WTC11 (cell line): ENCODE measurements around the gene TMEM151B.

ENCODE experiments used
- NFE2L1 ChIP-seq: sonication (generic); formaldehyde crosslinking; IDR thresholded peaks from 2 replicates; pipeline ENCODE4 v1.8.1; 2023; ENCODE audit warnings: missing genetic modification reagents
- TF ChIP-seq, protein P1 (sequence below): fragments of 200-600 bp; IDR thresholded peaks from 2 replicates; pipeline ENCODE4 v1.8.0; 2022; ENCODE audit warnings: antibody characterized with exemption
- TF ChIP-seq, protein P2 (sequence below): sonication (generic); formaldehyde crosslinking; IDR thresholded peaks from 2 replicates; pipeline ENCODE4 v1.8.0; 2022; ENCODE audit warnings: mild to moderate bottlenecking, missing genetic modification reagents
- TF ChIP-seq, protein P3 (sequence below): fragments of 250-450 bp; sonication (Bioruptor Pico); IDR thresholded peaks from 2 replicates; pipeline ENCODE4 v2.1.2; 2022; ENCODE audit warnings: mild to moderate bottlenecking, moderate library complexity
- TF ChIP-seq, protein P4 (sequence below): sonication (generic); formaldehyde crosslinking; IDR thresholded peaks from 2 replicates; pipeline ENCODE4 v1.8.1; 2023; ENCODE audit warnings: mild to moderate bottlenecking, missing genetic modification reagents
- TF ChIP-seq, protein P5 (sequence below): sonication (generic); formaldehyde crosslinking; IDR thresholded peaks from 2 replicates; pipeline ENCODE4 v1.8.1; 2023; ENCODE audit warnings: mild to moderate bottlenecking, missing genetic modification reagents, borderline replicate concordance

DNA sequence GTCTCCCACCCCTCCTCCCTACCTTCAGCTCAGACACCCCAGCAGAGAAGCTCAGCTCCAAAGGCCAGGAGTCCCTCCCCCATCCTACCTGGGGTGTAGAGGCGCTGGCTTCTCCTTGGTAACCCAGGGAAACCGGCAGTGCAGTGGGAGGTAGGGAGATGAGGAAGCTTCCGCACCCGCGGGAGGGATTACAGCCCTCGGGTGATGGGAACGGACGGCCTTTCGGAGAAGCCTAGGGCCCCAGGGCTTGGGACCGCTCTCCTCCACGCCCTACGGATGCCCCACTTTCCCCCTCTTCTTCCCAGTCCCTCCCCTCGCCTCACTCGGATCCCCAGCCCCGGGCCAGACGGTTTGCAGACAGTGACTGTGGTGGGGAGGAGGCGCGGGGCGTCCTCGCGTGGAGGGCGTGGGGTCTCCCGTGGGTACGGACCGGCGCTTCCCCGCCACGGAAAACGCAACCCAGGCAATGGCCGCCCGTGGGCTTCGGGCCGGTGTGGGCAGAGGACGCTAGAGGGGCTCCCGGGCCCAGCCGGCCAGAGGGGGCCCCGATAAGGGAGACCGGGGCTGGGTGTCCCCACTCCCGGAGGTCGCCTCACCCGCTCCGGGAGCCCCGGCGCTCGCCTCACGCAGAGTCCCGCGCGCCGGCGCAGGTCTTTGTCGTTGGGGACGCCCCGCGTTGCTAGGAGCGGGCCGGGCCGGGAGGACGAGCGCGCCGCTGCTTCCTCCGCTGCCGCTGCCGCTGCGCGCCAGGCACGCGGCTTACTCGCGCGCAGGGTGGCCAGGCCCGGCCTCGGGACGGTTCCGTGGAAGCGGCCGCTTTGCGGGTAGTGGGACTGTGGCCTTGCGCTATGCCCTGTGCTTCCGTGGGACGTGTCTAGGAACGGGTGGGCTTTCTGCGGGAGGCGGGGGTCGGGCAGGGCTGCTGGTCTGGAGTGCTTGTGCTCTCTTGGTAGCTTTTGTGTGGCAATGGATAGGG lies 27.1 kb downstream of the TMEM151B start:
- TF ChIP-seq, protein P1, sequence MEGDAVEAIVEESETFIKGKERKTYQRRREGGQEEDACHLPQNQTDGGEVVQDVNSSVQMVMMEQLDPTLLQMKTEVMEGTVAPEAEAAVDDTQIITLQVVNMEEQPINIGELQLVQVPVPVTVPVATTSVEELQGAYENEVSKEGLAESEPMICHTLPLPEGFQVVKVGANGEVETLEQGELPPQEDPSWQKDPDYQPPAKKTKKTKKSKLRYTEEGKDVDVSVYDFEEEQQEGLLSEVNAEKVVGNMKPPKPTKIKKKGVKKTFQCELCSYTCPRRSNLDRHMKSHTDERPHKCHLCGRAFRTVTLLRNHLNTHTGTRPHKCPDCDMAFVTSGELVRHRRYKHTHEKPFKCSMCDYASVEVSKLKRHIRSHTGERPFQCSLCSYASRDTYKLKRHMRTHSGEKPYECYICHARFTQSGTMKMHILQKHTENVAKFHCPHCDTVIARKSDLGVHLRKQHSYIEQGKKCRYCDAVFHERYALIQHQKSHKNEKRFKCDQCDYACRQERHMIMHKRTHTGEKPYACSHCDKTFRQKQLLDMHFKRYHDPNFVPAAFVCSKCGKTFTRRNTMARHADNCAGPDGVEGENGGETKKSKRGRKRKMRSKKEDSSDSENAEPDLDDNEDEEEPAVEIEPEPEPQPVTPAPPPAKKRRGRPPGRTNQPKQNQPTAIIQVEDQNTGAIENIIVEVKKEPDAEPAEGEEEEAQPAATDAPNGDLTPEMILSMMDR, result no peak
- TF ChIP-seq NFE2L1 (CRISPR knock-in tag), result no peak
- TF ChIP-seq, protein P2, sequence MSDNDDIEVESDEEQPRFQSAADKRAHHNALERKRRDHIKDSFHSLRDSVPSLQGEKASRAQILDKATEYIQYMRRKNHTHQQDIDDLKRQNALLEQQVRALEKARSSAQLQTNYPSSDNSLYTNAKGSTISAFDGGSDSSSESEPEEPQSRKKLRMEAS (CRISPR knock-in tag), result peak; percentile 67
- TF ChIP-seq, protein P3, sequence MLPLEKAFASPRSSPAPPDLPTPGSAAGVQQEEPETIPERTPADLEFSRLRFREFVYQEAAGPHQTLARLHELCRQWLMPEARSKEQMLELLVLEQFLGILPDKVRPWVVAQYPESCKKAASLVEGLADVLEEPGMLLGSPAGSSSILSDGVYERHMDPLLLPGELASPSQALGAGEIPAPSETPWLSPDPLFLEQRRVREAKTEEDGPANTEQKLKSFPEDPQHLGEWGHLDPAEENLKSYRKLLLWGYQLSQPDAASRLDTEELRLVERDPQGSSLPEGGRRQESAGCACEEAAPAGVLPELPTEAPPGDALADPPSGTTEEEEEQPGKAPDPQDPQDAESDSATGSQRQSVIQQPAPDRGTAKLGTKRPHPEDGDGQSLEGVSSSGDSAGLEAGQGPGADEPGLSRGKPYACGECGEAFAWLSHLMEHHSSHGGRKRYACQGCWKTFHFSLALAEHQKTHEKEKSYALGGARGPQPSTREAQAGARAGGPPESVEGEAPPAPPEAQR (CRISPR knock-in tag), result no peak
- TF ChIP-seq, protein P4, sequence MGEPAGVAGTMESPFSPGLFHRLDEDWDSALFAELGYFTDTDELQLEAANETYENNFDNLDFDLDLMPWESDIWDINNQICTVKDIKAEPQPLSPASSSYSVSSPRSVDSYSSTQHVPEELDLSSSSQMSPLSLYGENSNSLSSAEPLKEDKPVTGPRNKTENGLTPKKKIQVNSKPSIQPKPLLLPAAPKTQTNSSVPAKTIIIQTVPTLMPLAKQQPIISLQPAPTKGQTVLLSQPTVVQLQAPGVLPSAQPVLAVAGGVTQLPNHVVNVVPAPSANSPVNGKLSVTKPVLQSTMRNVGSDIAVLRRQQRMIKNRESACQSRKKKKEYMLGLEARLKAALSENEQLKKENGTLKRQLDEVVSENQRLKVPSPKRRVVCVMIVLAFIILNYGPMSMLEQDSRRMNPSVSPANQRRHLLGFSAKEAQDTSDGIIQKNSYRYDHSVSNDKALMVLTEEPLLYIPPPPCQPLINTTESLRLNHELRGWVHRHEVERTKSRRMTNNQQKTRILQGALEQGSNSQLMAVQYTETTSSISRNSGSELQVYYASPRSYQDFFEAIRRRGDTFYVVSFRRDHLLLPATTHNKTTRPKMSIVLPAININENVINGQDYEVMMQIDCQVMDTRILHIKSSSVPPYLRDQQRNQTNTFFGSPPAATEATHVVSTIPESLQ (CRISPR knock-in tag), result no peak
- TF ChIP-seq, protein P5, sequence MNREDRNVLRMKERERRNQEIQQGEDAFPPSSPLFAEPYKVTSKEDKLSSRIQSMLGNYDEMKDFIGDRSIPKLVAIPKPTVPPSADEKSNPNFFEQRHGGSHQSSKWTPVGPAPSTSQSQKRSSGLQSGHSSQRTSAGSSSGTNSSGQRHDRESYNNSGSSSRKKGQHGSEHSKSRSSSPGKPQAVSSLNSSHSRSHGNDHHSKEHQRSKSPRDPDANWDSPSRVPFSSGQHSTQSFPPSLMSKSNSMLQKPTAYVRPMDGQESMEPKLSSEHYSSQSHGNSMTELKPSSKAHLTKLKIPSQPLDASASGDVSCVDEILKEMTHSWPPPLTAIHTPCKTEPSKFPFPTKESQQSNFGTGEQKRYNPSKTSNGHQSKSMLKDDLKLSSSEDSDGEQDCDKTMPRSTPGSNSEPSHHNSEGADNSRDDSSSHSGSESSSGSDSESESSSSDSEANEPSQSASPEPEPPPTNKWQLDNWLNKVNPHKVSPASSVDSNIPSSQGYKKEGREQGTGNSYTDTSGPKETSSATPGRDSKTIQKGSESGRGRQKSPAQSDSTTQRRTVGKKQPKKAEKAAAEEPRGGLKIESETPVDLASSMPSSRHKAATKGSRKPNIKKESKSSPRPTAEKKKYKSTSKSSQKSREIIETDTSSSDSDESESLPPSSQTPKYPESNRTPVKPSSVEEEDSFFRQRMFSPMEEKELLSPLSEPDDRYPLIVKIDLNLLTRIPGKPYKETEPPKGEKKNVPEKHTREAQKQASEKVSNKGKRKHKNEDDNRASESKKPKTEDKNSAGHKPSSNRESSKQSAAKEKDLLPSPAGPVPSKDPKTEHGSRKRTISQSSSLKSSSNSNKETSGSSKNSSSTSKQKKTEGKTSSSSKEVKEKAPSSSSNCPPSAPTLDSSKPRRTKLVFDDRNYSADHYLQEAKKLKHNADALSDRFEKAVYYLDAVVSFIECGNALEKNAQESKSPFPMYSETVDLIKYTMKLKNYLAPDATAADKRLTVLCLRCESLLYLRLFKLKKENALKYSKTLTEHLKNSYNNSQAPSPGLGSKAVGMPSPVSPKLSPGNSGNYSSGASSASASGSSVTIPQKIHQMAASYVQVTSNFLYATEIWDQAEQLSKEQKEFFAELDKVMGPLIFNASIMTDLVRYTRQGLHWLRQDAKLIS (CRISPR knock-in tag), result no peak
